ENCODE results near the gene LOXL1. TPM values are rescaled to one million over a fixed set of nuclear protein-coding genes. Genes with fewer than 3 reads are reported as not detected.

Gene LOXL1
- total and polyA plus RNA-seq, 10 of the 15 experiments (the other 5 are each of a cell fraction or from before 2014, with no cell fraction given), result 0.07 to 0.15 TPM; not detected in 8

DNA sequence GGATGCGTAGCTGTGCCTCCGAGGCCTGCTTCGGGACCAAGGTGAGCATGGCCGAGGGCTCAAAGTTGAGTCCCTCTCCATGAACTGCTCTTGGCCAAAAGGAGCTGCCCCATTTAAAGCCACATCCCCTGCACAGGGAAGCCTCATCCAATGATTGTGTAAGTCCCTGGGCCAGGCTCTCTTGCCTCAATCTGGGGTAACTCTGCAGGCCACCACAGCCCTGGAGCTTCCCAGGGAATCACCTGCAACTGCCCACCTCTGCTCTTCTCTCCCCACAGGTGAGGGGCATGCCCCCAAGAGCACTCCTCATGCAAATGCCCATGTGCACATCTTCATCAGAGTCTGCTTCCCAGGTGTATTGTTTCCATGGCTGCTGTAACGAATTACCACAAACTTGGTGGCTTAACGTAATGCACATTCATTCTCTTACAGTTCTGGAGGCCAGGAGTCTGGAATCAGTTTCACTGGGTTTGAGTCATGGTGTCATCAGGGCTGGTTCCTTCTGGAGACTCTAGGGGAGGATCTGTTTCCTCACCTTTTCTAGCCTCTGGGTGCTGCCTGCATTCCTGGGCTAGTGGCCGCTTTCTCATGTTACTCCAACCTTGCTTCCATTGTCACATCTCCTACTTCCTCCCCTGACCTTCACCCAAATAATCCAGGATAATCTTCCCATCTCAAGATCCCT is 25.0 kb upstream of the LOXL1 start:
- Histone ChIP-seq H3K4me1 (ENCODE audit: control insufficient read depth, insufficient read depth, low read length) (no peaks in the 10 kb centered on the region), H3K79me2 (ENCODE audit: control insufficient read depth, insufficient read depth, low read length) (no peaks in the 10 kb centered on the region), H2AFZ (ENCODE audit: control insufficient read depth, low read depth, low read length) (no peak overlapping the region), H3K4me3 (no peak overlapping the region), H3K9ac (ENCODE audit: control insufficient read depth, insufficient read depth, low read length) (no peak overlapping the region), H3K27ac (ENCODE audit: control insufficient read depth, insufficient read depth) (no peak overlapping the region), H3K9me3 (replicated peaks; ENCODE audit: control insufficient read depth, insufficient read depth, low read length) (no peaks in the 10 kb centered on the region), H3K4me2 (ENCODE audit: control insufficient read depth, insufficient read depth) (no peak overlapping the region), H3K36me3 (ENCODE audit: control insufficient read depth in 2 of 2, insufficient read depth in 2 of 2, low read length in 1 of 2) (no peaks in the 10 kb centered on the region), H3K27me3 (replicated peaks in 1 of 2; ENCODE audit: control insufficient read depth in 2 of 2, insufficient read depth in 2 of 2, low read length in 1 of 2) (peaks cover 0 to 3% of the 10 kb centered on the region in 2 experiments; a peak in 2 of 4 replicates), H4K20me1 (ENCODE audit: control insufficient read depth, insufficient read depth) (no peaks in the 10 kb centered on the region)
- no TSS peak for BruUV-seq (replicated peaks)
- ChIA-PET SMC1A (ENCODE audit: uncharacterized antibody, unreplicated experiment) (no interaction called here), RAD21 (ENCODE audit: unreplicated experiment) (no interaction called here), POLR2A (no interaction called here), CTCF (no interaction called here)
- TF ChIP-seq BMI1 (IDR thresholded peaks at IDR 0.05; ENCODE audit: borderline replicate concordance), result no peak
- no peak for TF ChIP-seq NRF1 (conservative IDR thresholded peaks at IDR 0.05; ENCODE audit: low read depth, low read length)
- no peak for TF ChIP-seq SUZ12 (IDR thresholded peaks at IDR 0.05; ENCODE audit: unreplicated experiment)
- TF ChIP-seq SMARCA5 (IDR thresholded peaks at IDR 0.05), result no peak
- no peak for TF ChIP-seq RB1 (IDR thresholded peaks at IDR 0.05; ENCODE audit: borderline replicate concordance)
- TF ChIP-seq MYC (IDR thresholded peaks at IDR 0.05; ENCODE audit: insufficient read depth, insufficient read length, insufficient replicate concordance, low read length, severe bottlenecking), result no peak
- ATAC-seq (no peak), DNase-seq (ENCODE audit: low read depth, low spot score) (no peak), FAIRE-seq (no peak)
- in situ Hi-C loops (cut with MboI), result no loop called here
- intact Hi-C loops (cut with micrococcal nuclease; ENCODE audit: unreplicated experiment), result no loop called here
- WGBS (ENCODE audit: insufficient coverage, insufficient replicate concordance, low lambda C conversion rate, missing lambda C conversion rate), result 22% methylated on average over 7 of the region's 7 CpGs
